Measurements from ENCODE around the gene COL9A2.
A peak's percentile ranks its signal among the peaks of the same experiment; 100 is the strongest.

The COL9A2 gene

GRCh38 chr1:40303051-40303771 is 13.9 kb downstream of the COL9A2 start:
- DNase-seq (ENCODE audit: low read depth, low spot score) = no peak

GRCh38 chr1:40302475-40302874 is 14.6 kb downstream of the COL9A2 start:
- DNase-seq (ENCODE audit: low read depth, low spot score) = no peak

GRCh38 chr1:40301541-40302299 is 15.4 kb downstream of the COL9A2 start:
- DNase-seq (ENCODE audit: low read depth, low spot score) = no peak

GRCh38 chr1:40301066-40301465 is 16.0 kb downstream of the COL9A2 start:
- DNase-seq (ENCODE audit: low read depth, low spot score) = no peak

- DNase-seq (ENCODE audit: low read depth, low spot score) = no peak
Observed at GRCh38 chr1:40300651-40301050, 16.4 kb downstream of the COL9A2 start.

- no peak for DNase-seq (ENCODE audit: low read depth, low spot score)
Observed at GRCh38 chr1:40300249-40300567, 16.9 kb downstream of the COL9A2 start.

GRCh38 chr1:40299366-40300248 is 17.5 kb downstream of the COL9A2 start:
- DNase-seq (ENCODE audit: low read depth, low spot score) = peak; percentile 80

GRCh38 chr1:40291293-40291692 is 25.8 kb downstream of the COL9A2 start:
- no peak for DNase-seq (ENCODE audit: low read depth, low spot score)

GRCh38 chr1:40281853-40282252 is 35.2 kb downstream of the COL9A2 start:
- DNase-seq (ENCODE audit: low read depth, low spot score) = no peak

- DNase-seq (ENCODE audit: low read depth, low spot score) = no peak
Observed at GRCh38 chr1:40276122-40276521, 41.0 kb downstream of the COL9A2 start.

- DNase-seq (ENCODE audit: low read depth, low spot score) = no peak
Observed at GRCh38 chr1:40274331-40274730, 42.8 kb downstream of the COL9A2 start.

GRCh38 chr1:40273547-40274166 is 43.4 kb downstream of the COL9A2 start:
- DNase-seq (ENCODE audit: low read depth, low spot score) = no peak

GRCh38 chr1:40272653-40273213 is 44.4 kb downstream of the COL9A2 start:
- no peak for DNase-seq (ENCODE audit: low read depth, low spot score)

- peak; percentile 51 for DNase-seq (ENCODE audit: low read depth, low spot score)
Observed at GRCh38 chr1:40270152-40270834, 46.8 kb downstream of the COL9A2 start.

- no peak for DNase-seq (ENCODE audit: low read depth, low spot score)
Observed at GRCh38 chr1:40268211-40268610, 48.9 kb downstream of the COL9A2 start.

GRCh38 chr1:40267767-40268187 is 49.3 kb downstream of the COL9A2 start:
- DNase-seq (ENCODE audit: low read depth, low spot score) = peak; percentile 96

GRCh38 chr1:40266786-40267535 is 50.1 kb downstream of the COL9A2 start:
- DNase-seq (ENCODE audit: low read depth, low spot score) = no peak

GRCh38 chr1:40265919-40266318 is 51.2 kb downstream of the COL9A2 start:
- DNase-seq (ENCODE audit: low read depth, low spot score) = no peak

- no peak for DNase-seq (ENCODE audit: low read depth, low spot score)
Observed at GRCh38 chr1:40265298-40265697, 51.8 kb downstream of the COL9A2 start.

GRCh38 chr1:40264354-40264781 is 52.7 kb downstream of the COL9A2 start:
- DNase-seq (ENCODE audit: low read depth, low spot score) = no peak
